SK-N-DZ (cell line): ENCODE measurements around the gene DPYSL3.

Experiments
- DNase-seq: peaks from one replicate; pipeline ENCODE4 v3.0.0-alpha.2; 2015; ENCODE audit warnings: low spot score

Gene DPYSL3

DNA sequence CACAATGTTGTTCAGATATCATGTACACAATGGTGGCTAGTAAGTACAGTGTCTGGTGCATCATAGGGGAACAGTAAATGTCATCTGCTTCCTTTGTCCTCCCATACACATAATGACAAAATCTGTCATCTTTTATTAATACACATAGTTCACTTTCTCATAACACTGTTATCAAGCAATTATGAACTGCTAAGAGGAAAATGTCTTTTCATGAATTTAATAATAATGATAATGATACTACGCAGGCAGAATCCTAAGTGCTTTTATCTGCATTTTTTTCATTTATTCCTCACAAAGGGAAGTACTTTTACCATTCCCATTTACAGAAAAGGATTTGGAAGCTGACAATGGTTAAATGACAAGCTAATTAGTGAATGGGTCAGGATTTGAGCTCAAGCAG is 35.7 kb downstream of the DPYSL3 start:
- DNase-seq: no peak

DNA sequence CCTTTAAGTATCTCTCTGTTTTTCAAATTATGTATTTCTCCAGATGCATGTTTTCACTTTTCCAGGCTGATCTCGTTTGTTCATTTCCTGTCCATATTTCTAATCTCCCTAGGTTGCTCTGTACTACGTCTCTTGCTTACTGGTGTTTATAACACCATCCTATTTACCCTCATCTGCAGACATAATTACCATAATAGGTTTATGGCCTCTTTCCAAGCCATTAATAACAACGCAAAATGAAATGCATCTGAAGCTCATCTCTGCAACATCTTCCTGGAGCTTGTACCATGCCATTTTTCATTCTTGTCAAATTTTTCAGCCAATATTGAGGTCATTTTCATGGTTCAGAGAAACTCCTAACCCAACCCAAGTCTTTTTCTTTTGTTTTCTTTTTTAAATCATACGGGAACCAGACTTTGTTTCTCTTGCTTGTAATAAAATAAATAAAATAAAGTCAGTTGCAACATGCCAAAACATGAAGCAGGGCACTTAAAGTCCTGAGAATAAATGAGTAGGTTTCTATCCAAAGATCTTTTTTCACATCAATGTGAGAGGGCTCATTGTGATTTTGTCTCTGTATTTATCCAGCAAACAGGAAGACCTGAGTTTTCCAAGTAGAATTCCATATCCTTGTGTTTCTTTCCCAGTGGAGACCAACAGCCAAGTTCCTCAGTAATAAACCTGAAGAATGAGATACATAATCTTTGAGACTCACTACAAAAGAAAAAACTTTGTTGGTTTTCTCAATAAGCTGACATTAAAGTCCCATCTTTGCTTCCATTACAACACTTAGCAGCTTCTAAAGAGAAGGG is 37.0 kb downstream of the DPYSL3 start:
- DNase-seq: peak; percentile 64

DNA sequence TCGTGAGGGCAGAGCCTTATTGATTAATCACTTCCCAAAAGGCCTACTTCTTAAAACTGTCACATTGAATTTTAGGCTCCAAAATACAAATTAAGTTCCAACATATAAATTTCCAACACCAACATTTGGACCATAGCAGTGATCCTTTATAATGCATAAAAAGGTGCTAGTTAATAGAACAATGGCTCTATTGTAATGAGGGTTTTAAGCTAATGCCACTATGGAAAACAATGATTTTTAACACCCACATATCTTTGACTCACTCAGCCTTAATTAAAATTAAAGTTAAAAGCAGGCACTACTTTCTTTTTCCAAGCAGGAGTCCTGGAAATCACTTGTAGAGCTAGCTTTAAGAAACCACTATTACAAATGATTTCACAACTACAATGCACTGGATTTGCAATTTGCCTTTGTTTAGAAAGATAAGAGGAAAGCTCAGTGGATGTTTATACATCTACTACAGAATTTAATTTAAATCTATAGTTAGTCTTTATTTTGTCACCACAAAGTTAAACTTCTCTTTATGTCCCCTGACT is 41.8 kb downstream of the DPYSL3 start:
- no peak for DNase-seq

DNA sequence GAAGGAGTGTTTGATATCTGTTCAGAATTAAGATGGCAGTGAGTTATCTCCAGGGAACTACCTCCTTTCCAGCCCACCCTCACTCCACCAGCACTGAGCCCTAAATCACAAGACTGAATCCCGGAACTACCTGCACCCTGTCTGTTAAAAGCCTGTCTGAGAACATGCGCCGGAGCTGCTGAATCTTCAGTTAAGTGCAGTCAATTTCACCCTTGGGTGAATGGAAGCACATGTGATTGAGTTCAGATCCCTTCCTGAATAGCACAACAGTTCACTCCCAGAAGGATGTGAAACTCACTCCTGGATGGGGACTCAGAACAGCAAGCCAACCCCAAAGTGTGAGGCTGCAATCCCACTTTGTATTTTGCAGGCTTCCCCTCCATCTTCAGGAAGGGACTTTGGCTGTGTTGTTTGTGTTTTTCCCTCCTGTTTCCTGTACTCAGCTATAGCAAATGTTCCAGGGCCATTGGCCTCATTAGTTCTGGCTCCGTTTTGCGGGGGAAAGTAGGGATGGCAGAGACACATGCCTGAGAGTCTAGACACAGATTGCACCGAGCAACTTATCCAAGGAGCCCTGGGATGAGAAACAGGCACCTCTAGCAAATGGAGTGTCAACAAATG is 43.4 kb downstream of the DPYSL3 start:
- DNase-seq: no peak

DNA sequence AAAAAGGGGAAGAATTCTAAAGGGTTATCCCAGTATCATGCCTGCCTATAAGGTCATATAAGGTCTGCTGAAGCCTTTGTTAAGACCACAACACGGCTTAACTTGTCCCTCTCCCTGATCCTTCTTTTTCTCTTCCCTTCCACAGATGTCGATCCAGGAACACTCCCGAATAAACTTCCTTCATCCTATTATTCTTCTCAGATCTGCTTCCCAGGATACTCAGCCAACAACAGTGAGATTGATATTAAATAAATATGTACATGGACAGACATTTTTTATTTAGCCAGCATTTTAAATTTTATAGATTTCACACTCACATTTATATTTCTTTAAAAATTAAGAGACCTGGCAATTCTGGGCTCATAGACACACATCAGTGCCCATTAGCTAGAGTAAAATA is 44.1 kb downstream of the DPYSL3 start:
- DNase-seq: no peak

DNA sequence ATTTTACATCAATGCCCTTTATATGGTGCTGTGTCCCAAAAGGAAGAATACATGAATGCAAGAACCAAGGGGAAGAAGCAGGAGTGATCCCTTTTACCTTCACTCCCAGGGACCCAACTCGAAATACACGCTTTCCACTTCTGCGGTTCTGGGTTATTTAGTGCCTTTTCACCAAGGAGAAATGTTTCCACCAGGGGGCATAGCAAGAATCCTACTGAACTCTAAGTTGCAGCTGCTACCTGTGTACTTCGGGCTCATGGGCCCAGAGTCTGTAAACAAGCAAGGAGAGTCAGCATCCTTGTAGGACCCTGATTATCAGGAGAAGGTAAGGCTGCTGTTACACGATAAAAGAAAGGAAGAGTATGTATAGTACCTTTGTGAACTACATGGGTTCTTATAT is 45.7 kb downstream of the DPYSL3 start:
- peak; percentile 39 for DNase-seq

DNA sequence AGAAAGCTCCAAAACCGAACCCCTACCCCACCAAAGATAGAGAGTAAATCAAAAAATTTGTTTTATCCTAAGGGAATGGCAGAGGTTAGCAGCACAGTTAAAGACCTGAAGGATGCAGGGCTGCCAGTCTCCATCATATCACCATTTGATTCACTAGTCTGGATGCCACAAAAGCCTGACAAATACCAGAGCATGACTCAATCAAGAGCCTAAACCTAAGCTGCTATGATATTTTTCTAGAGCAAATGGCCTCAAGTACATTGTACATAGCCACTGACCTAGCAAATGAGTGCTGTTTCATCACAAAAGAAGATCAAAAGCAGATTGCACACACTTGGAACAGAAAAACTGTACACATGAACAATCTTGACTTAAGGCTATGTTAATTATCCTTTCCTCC is 48.0 kb downstream of the DPYSL3 start:
- no peak for DNase-seq

DNA sequence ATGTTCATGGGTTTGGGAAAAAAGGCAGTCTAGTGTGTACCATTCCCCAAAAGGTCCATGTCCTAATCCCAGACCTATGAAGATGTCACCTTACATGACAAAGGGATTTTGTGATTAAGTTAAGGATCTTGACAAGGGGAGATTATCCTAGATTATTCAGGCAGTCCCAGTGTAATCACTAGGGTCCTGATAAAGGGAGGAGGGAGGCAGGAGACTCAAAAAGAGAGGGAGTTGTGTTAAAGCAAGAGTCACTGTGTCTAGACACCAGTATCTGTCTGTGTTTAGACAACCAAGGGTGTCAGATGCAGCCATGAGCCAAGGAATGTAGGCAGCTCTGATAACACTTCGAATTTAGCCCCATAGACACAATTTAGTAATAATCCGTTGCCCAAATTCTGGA is 49.5 kb downstream of the DPYSL3 start:
- DNase-seq: no peak

DNA sequence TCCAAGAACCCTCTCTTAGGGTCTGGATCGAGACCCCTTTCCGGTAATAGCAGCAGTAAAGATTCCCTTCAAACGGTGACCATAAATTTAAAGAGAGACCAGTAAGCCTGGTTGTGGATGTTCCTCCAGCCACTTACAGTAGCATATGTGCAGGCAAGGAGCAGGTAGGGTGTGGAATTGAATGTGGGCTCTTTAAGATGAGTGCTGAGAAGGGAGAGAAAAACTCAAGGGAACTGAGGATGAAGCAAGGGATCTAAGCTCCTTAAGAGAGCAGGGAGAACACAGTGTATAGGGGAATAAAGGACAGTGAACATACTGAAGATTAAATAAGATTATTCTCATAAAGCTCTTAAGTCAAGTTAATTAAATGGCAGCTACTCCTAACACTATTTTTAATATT is 51.3 kb downstream of the DPYSL3 start:
- DNase-seq: no peak

DNA sequence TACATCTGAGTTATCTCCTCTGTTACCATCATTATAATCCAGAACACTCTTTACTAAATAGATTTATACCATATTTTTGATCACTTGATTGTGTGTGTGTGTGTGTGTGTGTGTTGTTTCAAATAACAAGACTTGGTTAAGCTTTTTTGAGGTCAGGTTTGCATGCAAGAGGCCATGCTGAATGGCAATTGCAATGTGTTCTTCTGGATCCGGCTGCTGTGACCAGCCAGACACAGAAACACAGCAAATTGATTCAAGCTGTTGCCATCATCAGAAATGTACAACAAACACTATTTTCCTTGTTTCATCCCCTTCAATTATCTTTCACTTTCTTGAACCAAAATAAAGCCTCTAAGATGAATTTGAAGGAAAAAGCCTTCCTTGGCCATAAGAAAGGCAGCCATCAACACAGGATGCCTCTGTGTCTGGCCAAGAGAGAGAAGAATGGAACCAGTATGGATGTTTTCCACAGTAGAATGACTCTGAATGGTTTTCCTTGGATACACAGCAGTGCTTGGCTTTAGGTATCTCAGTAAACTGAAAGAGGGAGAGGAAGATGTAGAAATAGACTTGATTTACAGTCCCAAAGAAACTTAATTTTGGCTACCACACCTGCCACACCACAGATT is 53.9 kb downstream of the DPYSL3 start:
- DNase-seq: no peak

DNA sequence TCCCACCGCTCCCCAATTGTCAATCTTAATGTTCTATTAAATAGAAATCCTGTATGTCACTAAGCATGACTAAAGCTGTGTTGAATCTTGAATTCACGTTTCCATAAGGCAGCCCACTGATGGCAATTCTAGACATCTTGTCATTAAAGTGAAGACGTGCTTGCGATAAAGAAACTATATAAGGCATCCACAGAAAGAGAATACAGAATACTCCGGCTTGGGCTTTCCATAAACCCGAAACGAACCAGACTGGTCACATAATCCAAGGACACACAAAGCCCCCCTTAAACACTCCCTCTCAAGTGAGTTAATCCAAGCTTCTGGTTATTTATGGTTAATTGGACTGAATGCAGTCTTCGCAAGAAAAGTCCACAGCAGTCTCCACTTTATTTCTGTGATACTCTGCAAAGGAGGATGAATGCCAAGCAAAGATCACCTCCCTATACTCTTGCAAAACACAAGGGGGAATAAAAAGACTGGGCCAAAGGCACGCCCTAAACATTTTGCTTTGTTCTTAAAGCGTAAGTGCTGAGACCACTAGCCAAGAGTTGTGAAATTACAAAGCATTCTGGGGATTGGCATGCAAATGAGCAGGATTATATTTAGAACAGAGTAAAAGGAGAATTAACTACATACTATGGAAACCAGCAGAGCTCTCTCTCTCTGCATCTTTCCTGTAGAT is 54.7 kb downstream of the DPYSL3 start:
- no peak for DNase-seq

DNA sequence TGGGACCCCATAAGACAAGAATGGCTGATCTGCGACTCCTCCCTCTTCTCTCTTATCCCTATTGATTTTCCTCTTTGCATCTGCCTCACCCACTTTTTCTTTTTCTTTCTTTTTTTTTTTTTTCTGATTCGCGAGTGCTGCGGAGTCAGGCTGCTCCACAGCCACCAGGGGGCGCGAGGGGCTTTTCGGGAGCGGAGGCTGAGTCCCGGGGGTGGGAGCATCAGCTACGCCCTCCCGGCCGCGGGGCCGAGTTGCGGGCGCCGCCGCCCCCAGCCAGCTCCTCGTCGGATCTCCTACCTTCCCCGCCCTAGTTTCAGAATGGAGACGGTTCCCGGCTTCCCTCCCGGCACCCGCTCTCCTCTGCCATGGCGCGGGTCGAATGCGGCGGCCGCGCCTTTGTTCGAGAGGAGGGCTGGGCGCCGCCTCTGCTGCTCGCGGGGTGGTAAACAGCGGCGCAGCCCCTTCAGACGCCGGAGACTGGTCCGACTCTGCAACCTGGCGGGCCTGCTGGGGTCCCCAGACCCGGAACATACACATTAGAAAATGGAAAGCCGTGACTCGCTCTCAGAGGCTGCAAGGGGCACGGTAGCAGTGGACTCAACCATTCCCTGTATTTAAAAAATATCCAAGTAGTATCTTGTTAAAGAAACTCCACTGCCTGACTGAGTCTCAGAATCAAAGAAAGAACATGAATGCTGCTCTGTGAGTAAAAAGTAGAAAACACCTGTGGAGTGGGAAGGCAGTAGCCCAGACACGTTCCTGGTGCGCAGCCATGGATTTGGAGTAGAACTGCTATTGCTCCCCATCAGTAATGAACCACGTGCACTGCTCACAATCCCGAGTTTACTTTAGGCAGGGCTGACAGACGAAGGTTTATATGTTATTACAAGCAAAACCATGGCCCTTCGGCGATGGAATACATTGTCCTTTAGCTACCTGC is 55.7 kb downstream of the DPYSL3 start:
- peak; percentile 90 for DNase-seq

DNA sequence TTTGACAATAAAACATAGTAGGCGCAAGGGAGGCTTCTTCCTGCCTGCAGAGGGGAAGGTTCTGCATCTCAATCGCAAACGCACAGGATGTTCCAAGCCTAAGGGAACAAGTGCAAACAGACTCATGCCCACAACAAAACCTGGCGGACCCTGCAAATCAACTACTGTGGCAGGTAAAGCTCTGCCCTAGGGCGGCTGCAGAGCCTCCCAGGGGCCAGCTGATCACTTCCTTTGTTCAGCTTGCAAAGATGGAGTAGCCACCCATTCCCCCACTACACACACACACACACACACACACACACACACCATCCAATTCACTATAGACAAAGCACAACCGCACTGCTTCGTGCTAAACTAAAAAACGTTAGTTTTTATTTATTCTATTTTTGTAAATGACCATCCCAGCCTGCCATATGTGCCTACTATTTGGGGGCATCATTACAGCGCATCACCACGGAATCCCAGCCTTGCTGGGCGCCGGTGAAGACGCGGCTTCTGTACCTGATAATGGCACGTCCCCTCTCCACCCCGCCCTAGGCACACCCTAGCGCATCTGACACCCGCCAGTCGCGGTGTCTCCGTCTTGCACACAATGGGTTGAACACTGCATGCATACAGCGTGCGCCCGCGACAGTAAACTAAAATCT is 57.6 kb downstream of the DPYSL3 start:
- DNase-seq: no peak

DNA sequence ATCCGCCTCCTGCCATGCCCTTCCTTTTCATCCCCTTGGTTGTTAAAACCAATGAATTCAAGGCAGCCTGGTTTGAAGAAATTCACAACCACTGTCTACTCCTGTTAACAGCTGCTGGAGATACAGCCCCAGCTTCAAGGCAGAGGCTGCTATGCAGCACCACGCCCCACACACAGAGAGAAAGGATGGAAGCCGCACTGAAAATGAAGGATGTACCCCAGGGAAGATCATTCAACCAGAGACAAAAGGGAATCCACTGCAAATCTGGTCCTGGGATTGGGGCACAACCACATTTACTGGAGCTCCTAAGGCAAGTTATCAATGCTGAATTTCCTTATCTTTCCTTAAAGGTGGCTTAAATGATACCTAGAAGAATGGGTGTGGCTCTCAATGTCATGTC is 58.7 kb downstream of the DPYSL3 start:
- DNase-seq: no peak

DNA sequence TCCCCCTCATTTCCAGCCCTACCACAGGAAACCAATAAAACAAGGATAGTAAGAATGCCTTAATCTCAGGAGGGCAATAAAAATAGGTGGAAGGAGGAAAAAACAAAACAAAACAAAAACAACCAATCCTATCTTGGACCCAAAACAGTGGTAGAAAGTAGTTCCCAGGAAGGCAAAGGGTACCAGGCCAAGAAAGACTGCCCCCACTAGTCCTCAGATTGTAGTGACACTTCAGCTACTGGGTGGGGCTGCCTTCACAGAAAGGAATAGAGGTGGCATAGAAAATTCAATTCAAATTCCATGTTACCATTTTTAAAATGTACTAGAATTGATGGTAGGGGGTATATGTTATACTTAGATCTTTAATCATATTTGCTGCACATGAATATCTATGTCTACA is 59.3 kb downstream of the DPYSL3 start:
- DNase-seq: no peak

DNA sequence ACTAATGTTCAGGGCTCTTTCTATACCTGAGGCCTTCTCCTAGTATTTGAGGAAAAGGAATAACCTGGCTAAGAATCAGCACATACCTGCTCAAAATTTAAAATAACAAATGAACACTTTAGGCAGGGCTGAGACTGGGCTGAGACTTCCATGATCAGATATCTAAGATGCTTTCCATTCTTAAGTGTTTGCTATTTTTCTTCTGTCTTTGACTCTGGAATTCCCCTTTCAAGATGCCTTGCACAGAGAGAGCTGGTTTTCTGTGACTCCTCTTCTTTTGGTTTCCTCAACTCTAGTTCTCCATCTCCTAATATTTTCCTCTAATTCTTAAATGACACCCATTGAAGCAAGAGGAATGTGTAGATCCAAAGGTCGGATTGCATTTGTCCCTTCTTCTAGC is 61.1 kb downstream of the DPYSL3 start:
- no peak for DNase-seq

DNA sequence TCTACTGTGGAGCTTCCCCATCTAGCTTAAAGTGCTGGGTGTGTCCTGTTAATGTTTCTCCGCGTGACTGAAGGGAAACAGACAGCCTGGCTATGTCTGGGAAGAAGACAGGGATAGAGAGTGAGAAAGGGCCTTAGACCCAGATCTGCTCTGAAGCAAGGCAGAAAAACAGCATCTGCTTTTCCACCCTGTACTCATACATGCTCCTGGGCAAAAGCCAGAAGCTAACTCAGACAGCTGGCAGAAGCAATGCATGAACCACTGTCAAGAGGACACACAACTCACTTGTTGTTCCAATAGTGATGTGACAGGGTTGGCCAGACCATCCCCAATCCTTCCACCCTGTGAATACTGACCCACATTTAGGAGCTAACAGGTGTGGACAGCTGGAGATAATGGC is 63.3 kb downstream of the DPYSL3 start:
- DNase-seq: no peak

DNA sequence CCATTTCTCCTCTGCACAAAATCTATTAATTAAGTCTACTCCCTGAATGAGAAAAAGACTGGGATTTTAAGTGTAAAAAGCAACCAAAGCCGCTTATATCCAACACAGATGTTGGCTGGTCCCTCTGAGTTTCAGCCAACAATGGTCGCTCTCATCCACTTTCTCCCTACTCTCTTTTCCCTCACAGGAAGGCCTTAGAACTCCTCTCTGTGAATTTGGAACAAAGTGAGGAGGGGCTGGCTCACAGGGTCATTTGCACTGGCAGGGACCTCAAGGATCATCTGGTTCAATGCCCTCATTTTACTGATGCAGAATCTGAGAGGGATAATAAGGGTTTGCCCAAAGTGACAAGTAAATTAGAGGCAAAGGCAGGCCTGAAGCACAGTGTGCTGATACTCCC is 64.0 kb downstream of the DPYSL3 start:
- no peak for DNase-seq

DNA sequence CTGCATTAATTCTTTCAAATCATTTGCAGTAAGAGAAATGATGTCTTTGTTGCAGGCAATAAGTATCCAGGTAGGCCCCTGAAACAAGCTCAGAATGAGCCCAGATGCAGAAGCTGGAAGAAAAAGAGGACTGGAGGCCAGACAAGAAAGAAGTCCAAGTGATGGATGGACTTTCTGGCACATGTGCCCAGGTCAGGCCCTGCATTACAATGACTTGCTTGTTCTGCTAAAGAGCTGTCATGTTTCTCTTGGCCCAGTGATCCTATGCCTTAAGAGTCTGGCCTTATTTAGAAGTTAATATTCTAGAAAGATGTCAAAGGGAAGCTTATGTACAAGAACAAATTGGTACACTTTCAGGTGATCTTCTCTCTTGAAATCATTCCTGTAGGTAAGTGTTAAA is 64.8 kb downstream of the DPYSL3 start:
- no peak for DNase-seq

DNA sequence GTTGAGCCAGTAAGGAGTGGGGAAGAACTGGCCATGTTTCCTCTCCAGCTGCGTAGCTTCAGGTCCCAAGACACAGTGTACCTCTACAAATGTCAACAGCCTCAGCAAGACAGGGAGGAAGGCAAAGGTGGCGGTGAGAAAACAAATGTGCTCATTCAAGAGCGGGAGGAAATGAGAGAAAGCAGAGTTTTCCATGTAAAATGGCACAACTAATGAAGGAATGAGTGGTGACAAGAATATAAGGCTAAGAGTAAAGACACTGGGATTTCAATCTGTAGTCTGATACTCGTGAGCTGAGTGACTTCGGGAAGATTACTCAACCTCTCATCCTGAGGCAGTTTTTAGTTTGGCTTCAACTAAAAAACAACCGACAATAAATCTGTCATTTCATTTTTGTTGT is 67.6 kb downstream of the DPYSL3 start:
- DNase-seq: no peak
